SK-N-SH (cell line): ENCODE measurements around the gene MMGT1. TPM values are rescaled to one million over a fixed set of nuclear protein-coding genes. Genes with fewer than 3 reads are reported as not detected.

Experiments used
- CTCF ChIA-PET: fragments of 300-600, 350-600 bp; formaldehyde crosslinking; extraction: SDS; loops from one replicate; lab custom pipeline; 2021; lab: Yijun Ruan, JAX
- POLR2A ChIA-PET: fragments of 350-600 bp; sonication (Branson Sonifier 250); formaldehyde crosslinking; extraction: SDS; loops from one replicate; lab custom pipeline; 2020; ENCODE audit warnings: antibody characterized with exemption, inconsistent platforms; lab: Yijun Ruan, JAX
- DNase-seq: peaks from one replicate; pipeline ENCODE4 v3.0.0; 2012
- H2AFZ ChIP-seq: fragments of 200-600 bp; sonication (generic); 2 replicates; pipeline ENCODE4 v1.8.1; 2016; ENCODE audit warnings: antibody characterized with exemption, mild to moderate bottlenecking, low read depth
- H3F3A ChIP-seq: fragments of 200-600 bp; sonication (generic); replicated peaks from 2 replicates; pipeline ENCODE3; 2016; ENCODE audit warnings: antibody characterized with exemption, mild to moderate bottlenecking; ENCODE audit not compliant: insufficient read depth
- H3K27ac ChIP-seq, 2 experiments: fragments of 200-500 bp in 1 of 2; fragments of 200-600 bp in 1 of 2; sonication (Bioruptor generic) in 1 of 2; sonication (generic), shearing (Covaris generic) in 1 of 2; 2 replicates each; pipeline versions ENCODE4 v1.5.1 to v1.6.1; 2014 to 2016; ENCODE audit warnings: low read depth in 2 of 2, inconsistent platforms in 1 of 2, low read length in 1 of 2, mild to moderate bottlenecking in 1 of 2, mixed read lengths in 1 of 2
- H3K27me3 ChIP-seq: fragments of 200-600 bp; sonication (generic), shearing (Covaris generic); 2 replicates; pipeline ENCODE4 v1.6.1; 2016; ENCODE audit warnings: mixed run types; ENCODE audit not compliant: insufficient read depth
- H3K36me3 ChIP-seq, 2 experiments: fragments of 200-500 bp in 1 of 2; fragments of 200-600 bp in 1 of 2; sonication (Bioruptor generic) in 1 of 2; sonication (generic) in 1 of 2; replicated peaks in 1 of 2; 2 replicates each; pipeline versions ENCODE3 to v1.5.1; 2014 to 2016; ENCODE audit warnings: low read length in 1 of 2, mild to moderate bottlenecking in 1 of 2; ENCODE audit not compliant: insufficient read depth in 2 of 2, control insufficient read depth in 1 of 2
- H3K4me1 ChIP-seq, 2 experiments: fragments of 200-500 bp in 1 of 2; fragments of 200-600 bp in 1 of 2; sonication (Bioruptor generic) in 1 of 2; sonication (generic), shearing (Covaris generic) in 1 of 2; 2 replicates each; pipeline versions ENCODE4 v1.5.1 to v1.6.1; 2014 to 2016; ENCODE audit warnings: low read depth in 1 of 2, low read length in 1 of 2, mixed run types in 1 of 2; ENCODE audit not compliant: insufficient read depth in 2 of 2, control insufficient read depth in 1 of 2
- H3K4me2 ChIP-seq: fragments of 200-600 bp; sonication (generic), shearing (Covaris generic); 2 replicates; pipeline ENCODE4 v1.6.1; 2017; ENCODE audit warnings: mixed run types
- H3K4me3 ChIP-seq, 2 experiments: fragments of 200-500 bp in 1 of 2; fragments of 200-600 bp in 1 of 2; sonication (Bioruptor generic) in 1 of 2; sonication (generic), shearing (Covaris generic) in 1 of 2; 2 replicates each; pipeline versions ENCODE4 v1.5.1 to v1.8.1; 2014 to 2016; ENCODE audit warnings: low read depth in 2 of 2, inconsistent platforms in 1 of 2, low read length in 1 of 2, mild to moderate bottlenecking in 1 of 2, mixed read lengths in 1 of 2, moderate library complexity in 1 of 2
- H3K79me2 ChIP-seq: fragments of 200-600 bp; sonication (generic); 2 replicates; pipeline ENCODE4 v1.8.1; 2017; ENCODE audit warnings: mild to moderate bottlenecking; ENCODE audit not compliant: insufficient read depth
- H3K9ac ChIP-seq: fragments of 200-600 bp; sonication (generic); 2 replicates; pipeline ENCODE4 v1.6.1; 2017; ENCODE audit warnings: mixed run types
- H3K9me2 ChIP-seq: fragments of 200-600 bp; sonication (generic); 2 replicates; pipeline ENCODE4 v1.6.1; 2017; ENCODE audit warnings: mixed run types
- H3K9me3 ChIP-seq: fragments of 200-600 bp; sonication (generic); 2 replicates; pipeline ENCODE4 v1.6.1; 2017; ENCODE audit warnings: mixed run types, mild to moderate bottlenecking, moderate library complexity
- H4K20me1 ChIP-seq: fragments of 200-600 bp; sonication (generic); 2 replicates; pipeline ENCODE4 v1.6.1; 2017; ENCODE audit warnings: mild to moderate bottlenecking, mixed run types; ENCODE audit not compliant: insufficient read depth
- ELF1 ChIP-seq: IDR thresholded peaks from 2 replicates; pipeline ENCODE4 v1.4.0; 2012
- EP300 ChIP-seq, 2 experiments: IDR thresholded peaks; 2 replicates each; pipeline versions ENCODE4 v1.4.0 to v1.6.1; 2012; ENCODE audit warnings: borderline replicate concordance in 1 of 2, low read depth in 1 of 2, low read length in 1 of 2
- FOSL2 ChIP-seq: IDR thresholded peaks from 2 replicates; pipeline ENCODE4 v1.4.0; 2012; ENCODE audit warnings: low read depth, mild to moderate bottlenecking, moderate library complexity, borderline replicate concordance
- GABPA ChIP-seq: IDR thresholded peaks from 2 replicates; pipeline ENCODE4 v1.4.0; 2012; ENCODE audit warnings: low read depth, mild to moderate bottlenecking
- GATA2 ChIP-seq: sonication (generic); formaldehyde crosslinking; IDR thresholded peaks from 2 replicates; pipeline ENCODE4 v1.5.0; 2020; ENCODE audit warnings: mild to moderate bottlenecking, missing genetic modification reagents
- POLR2AphosphoS5 ChIP-seq: IDR thresholded peaks from 2 replicates; pipeline ENCODE4 v1.6.1; 2012; ENCODE audit warnings: low read depth, low read length
- RCOR1 ChIP-seq: fragments of 150-350 bp; IDR thresholded peaks from 2 replicates; pipeline ENCODE4 v1.6.1; 2017; ENCODE audit warnings: antibody characterized with exemption, low read length
- REST ChIP-seq: IDR thresholded peaks from 2 replicates; pipeline ENCODE4 v1.6.1; 2012; ENCODE audit warnings: mild to moderate bottlenecking, low read depth, low read length, moderate library complexity
- RFX5 ChIP-seq: IDR thresholded peaks from 2 replicates; pipeline ENCODE4 v1.6.1; 2012; ENCODE audit warnings: mild to moderate bottlenecking, improper control_type of control experiment, low read length
- RXRA ChIP-seq: IDR thresholded peaks from 2 replicates; pipeline ENCODE4 v1.4.0; 2012; ENCODE audit warnings: low read depth, mild to moderate bottlenecking, borderline replicate concordance
- SMC3 ChIP-seq: IDR thresholded peaks from 2 replicates; pipeline ENCODE4 v1.6.1; 2012; ENCODE audit warnings: low read depth, low read length, improper control_type of control experiment
- TCF12 ChIP-seq: IDR thresholded peaks from 2 replicates; pipeline ENCODE4 v1.4.0; 2012
- WGBS: methylation state at CpG from one replicate; pipeline ENCODE4 v1.1.6; 2017; ENCODE audit warnings: low lambda C conversion rate; 5-methylcytosine and 5-hydroxymethylcytosine counted together
- polyA plus RNA-seq, 3 experiments: library from polyadenylated mRNA; depleted of rRNA; stranded (reverse); fragments of >200 nt; gene quantifications; 2 replicates each; pipeline ENCODE4 v1.2.3, GENCODE V29; 2012
- TF ChIP-seq, protein P1 (sequence below): IDR thresholded peaks from 2 replicates; pipeline ENCODE4 v1.4.0; 2012; ENCODE audit warnings: low read depth, borderline replicate concordance
- TF ChIP-seq, protein P2 (sequence below): IDR thresholded peaks from 2 replicates; pipeline ENCODE4 v1.4.0; 2012; ENCODE audit warnings: low read depth, borderline replicate concordance

Gene MMGT1
- polyA plus RNA-seq, 1 of the 3 experiments (the other 2 are of a cell fraction): 7.3 TPM

DNA sequence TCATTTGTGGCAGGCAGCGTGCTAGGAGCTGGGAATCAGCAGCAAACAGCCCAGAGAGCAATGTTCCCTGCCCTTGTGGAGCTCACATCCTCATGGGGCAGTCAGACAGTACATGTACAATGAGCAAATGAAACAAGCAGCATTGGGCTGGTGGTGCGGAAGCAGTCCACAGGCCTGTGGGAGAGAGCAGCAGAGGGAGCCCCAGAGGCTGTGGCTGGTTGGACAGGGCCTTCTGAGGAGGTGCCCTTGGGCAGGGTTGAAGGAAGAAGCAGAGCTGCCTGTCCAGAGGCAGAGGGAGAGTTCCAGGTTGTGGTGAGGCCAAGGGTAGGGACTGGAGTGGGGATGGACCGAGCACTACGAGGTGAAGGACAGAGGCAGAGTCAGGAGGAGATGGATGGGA is 22.5 kb downstream of the MMGT1 start:
- TF ChIP-seq RXRA (no peak), EP300 (IDR thresholded peaks at IDR 0.05; ENCODE audit: borderline replicate concordance in 1 of 2, low read depth in 1 of 2, low read length in 1 of 2) (no peak), RFX5 (no peak), GABPA (no peak), GATA2 (CRISPR knock-in tag) (no peak), TCF12 (no peak), POLR2AphosphoS5 (no peak), REST (no peak), RCOR1 (no peak), SMC3 (no peak), FOSL2 (no peak), ELF1 (no peak)
- TF ChIP-seq, protein P1, sequence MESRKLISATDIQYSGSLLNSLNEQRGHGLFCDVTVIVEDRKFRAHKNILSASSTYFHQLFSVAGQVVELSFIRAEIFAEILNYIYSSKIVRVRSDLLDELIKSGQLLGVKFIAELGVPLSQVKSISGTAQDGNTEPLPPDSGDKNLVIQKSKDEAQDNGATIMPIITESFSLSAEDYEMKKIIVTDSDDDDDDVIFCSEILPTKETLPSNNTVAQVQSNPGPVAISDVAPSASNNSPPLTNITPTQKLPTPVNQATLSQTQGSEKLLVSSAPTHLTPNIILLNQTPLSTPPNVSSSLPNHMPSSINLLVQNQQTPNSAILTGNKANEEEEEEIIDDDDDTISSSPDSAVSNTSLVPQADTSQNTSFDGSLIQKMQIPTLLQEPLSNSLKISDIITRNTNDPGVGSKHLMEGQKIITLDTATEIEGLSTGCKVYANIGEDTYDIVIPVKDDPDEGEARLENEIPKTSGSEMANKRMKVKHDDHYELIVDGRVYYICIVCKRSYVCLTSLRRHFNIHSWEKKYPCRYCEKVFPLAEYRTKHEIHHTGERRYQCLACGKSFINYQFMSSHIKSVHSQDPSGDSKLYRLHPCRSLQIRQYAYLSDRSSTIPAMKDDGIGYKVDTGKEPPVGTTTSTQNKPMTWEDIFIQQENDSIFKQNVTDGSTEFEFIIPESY: no peak
- TF ChIP-seq, protein P2, sequence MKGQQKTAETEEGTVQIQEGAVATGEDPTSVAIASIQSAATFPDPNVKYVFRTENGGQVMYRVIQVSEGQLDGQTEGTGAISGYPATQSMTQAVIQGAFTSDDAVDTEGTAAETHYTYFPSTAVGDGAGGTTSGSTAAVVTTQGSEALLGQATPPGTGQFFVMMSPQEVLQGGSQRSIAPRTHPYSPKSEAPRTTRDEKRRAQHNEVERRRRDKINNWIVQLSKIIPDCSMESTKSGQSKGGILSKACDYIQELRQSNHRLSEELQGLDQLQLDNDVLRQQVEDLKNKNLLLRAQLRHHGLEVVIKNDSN: no peak
- no peak for DNase-seq
- Histone ChIP-seq H3K36me3 (no peaks in the 10 kb centered on the region), H3K27ac (no peak overlapping the region), H3K4me1 (no peaks in the 10 kb centered on the region), H3K4me3 (no peak overlapping the region), H4K20me1 (no peaks in the 10 kb centered on the region), H3K27me3 (no peaks in the 10 kb centered on the region), H2AFZ (no peak overlapping the region), H3K4me2 (no peak overlapping the region), H3F3A (no peaks in the 10 kb centered on the region), H3K9me3 (no peaks in the 10 kb centered on the region), H3K79me2 (no peaks in the 10 kb centered on the region), H3K9me2 (no peaks in the 10 kb centered on the region), H3K9ac (no peak overlapping the region)
- CTCF ChIA-PET: no interaction called here
- POLR2A ChIA-PET: no interaction called here
- WGBS: 38% methylated on average over 4 of the region's 4 CpGs
